A549 (cell line): Measurements from ENCODE around the gene ILDR2. TPM values are rescaled to one million over a fixed set of nuclear protein-coding genes. Genes with fewer than 3 reads are reported as not detected.

Experiments used
- ATAC-seq, 2 experiments: fragments of 200-7000 bp in 1 of 2; fragments of >200 bp in 1 of 2; cut with Nextera tagmentation in 1 of 2; cut with Tn5 transposase in 1 of 2; 3 replicates each; pipeline versions ENCODE4 v1.8.0 to v1.9.1; 2018 to 2020; ENCODE audit warnings: mild to moderate bottlenecking in 1 of 2, moderate library complexity in 1 of 2
- CTCF ChIA-PET: fragments of 300-600 bp; sonication (Branson Sonifier 250); formaldehyde crosslinking; extraction: SDS; loops from one replicate; lab custom pipeline; 2021; ENCODE audit warnings: antibody characterized with exemption, inconsistent platforms; lab: Yijun Ruan, JAX
- POLR2A ChIA-PET: fragments of 350-600 bp; formaldehyde crosslinking; extraction: SDS; loops from one replicate; lab custom pipeline; 2021; ENCODE audit warnings: antibody characterized with exemption, inconsistent platforms; lab: Yijun Ruan, JAX
- DNase-seq, 2 experiments: peaks; one replicate each; pipeline versions ENCODE4 v3.0.0 to v3.0.0-alpha.2; 2011 to 2016; ENCODE audit warnings: low read depth in 1 of 2, low spot score in 1 of 2
- FAIRE-seq: peaks from 2 replicates; lab custom pipeline; 2011; peaks lifted over from hg19 to GRCh38; lab: Jason Lieb, UNC
- H3K27ac ChIP-seq, 2 experiments: fragments of >200 bp; sonication (Bioruptor Twin); formaldehyde crosslinking; 3 replicates each; pipeline ENCODE4 v1.5.1; 2016 to 2017
- H3K4me1 ChIP-seq: fragments of >200 bp; sonication (Bioruptor Twin); formaldehyde crosslinking; 3 replicates; pipeline ENCODE4 v1.6.1; 2016
- H3K4me2 ChIP-seq: fragments of >200 bp; sonication (Bioruptor Twin); formaldehyde crosslinking; 3 replicates; pipeline ENCODE4 v1.6.1; 2016
- H3K4me3 ChIP-seq: fragments of >200 bp; sonication (Bioruptor Twin); formaldehyde crosslinking; 3 replicates; pipeline ENCODE4 v1.5.1; 2016
- H3K9me3 ChIP-seq: fragments of >200 bp; sonication (Bioruptor Twin); formaldehyde crosslinking; 3 replicates; pipeline ENCODE4 v1.6.1; 2016
- ATOH8 ChIP-seq: fragments of 250-450 bp; sonication (Bioruptor Pico); IDR thresholded peaks from 2 replicates; pipeline ENCODE4 v1.5.0; 2020; ENCODE audit warnings: low read depth, mild to moderate bottlenecking, moderate library complexity
- CBX2 ChIP-seq: fragments of 200-600 bp; sonication (generic); IDR thresholded peaks from 2 replicates; pipeline ENCODE4 v1.6.1; 2016; ENCODE audit warnings: low read depth, mild to moderate bottlenecking, borderline replicate concordance
- CTCF ChIP-seq: fragments of >200 bp; sonication (Bioruptor Twin); formaldehyde crosslinking; IDR thresholded peaks from 3 replicates; pipeline ENCODE4 v1.5.1; 2016
- EHMT2 ChIP-seq: fragments of 200-600 bp; sonication (generic); IDR thresholded peaks from 2 replicates; pipeline ENCODE4 v1.6.1; 2016; ENCODE audit warnings: antibody characterized with exemption, low read depth, mild to moderate bottlenecking, moderate library complexity
- FOSL2 ChIP-seq, 2 experiments: fragments of 450-650 bp in 1 of 2; fragments of >200 bp in 1 of 2; sonication (Bioruptor Twin) in 1 of 2; formaldehyde crosslinking; IDR thresholded peaks; 2 replicates each; pipeline versions ENCODE4 v1.5.0 to v1.6.1; 2016 to 2020; ENCODE audit warnings: mild to moderate bottlenecking in 1 of 2, moderate library complexity in 1 of 2
- GATA3 ChIP-seq: IDR thresholded peaks from 2 replicates; pipeline ENCODE4 v1.6.1; 2012; ENCODE audit warnings: borderline replicate concordance
- HDAC2 ChIP-seq: fragments of 200-600 bp; sonication (generic); IDR thresholded peaks from 2 replicates; pipeline ENCODE4 v1.6.1; 2016
- HOXB13 ChIP-seq: fragments of 250-450 bp; sonication (Bioruptor Pico); IDR thresholded peaks from 2 replicates; pipeline ENCODE4 v1.5.0; 2020; ENCODE audit warnings: low read depth, mild to moderate bottlenecking, moderate library complexity
- JUN ChIP-seq, 2 experiments: fragments of >200 bp; sonication (Bioruptor Twin); formaldehyde crosslinking; IDR thresholded peaks; 2 replicates in 1 of 2; 3 replicates in 1 of 2; pipeline ENCODE4 v1.6.1; 2016 to 2017
- KDM5A ChIP-seq: fragments of 200-600 bp; sonication (generic); IDR thresholded peaks from 2 replicates; pipeline ENCODE4 v1.6.1; 2016; ENCODE audit warnings: antibody characterized with exemption, mild to moderate bottlenecking
- MAFK ChIP-seq: fragments of 450-650 bp; IDR thresholded peaks from 2 replicates; pipeline ENCODE4 v1.6.1; 2014; ENCODE audit not compliant: partially characterized antibody
- NPAS2 ChIP-seq: fragments of 250-450 bp; sonication (Bioruptor Pico); IDR thresholded peaks from 2 replicates; pipeline ENCODE4 v1.8.0; 2022; ENCODE audit warnings: mild to moderate bottlenecking, moderate library complexity, borderline replicate concordance
- NR3C1 ChIP-seq: fragments of >200 bp; sonication (Bioruptor Twin); formaldehyde crosslinking; IDR thresholded peaks from 3 replicates; pipeline ENCODE4 v1.6.1; 2017
- PHF8 ChIP-seq: fragments of 200-600 bp; sonication (generic); IDR thresholded peaks from 2 replicates; pipeline ENCODE4 v1.6.1; 2016; ENCODE audit warnings: low read depth, mild to moderate bottlenecking, antibody characterized with exemption, moderate library complexity, borderline replicate concordance
- REST ChIP-seq: fragments of 200-600 bp; sonication (generic); IDR thresholded peaks from 2 replicates; pipeline ENCODE4 v1.6.1; 2016; ENCODE audit warnings: antibody characterized with exemption, mild to moderate bottlenecking, moderate library complexity
- RNF2 ChIP-seq: fragments of 200-600 bp; sonication (generic); IDR thresholded peaks from 2 replicates; pipeline ENCODE4 v1.6.1; 2016; ENCODE audit warnings: low read depth, mild to moderate bottlenecking, antibody characterized with exemption, moderate library complexity, borderline replicate concordance
- SMC3 ChIP-seq: fragments of >200 bp; sonication (Bioruptor Twin); formaldehyde crosslinking; IDR thresholded peaks from 3 replicates; pipeline ENCODE4 v1.6.1; 2018; ENCODE audit warnings: inconsistent platforms
- TFCP2L1 ChIP-seq: fragments of 250-450 bp; sonication (Bioruptor Pico); IDR thresholded peaks from 2 replicates; pipeline ENCODE4 v1.5.0; 2021; ENCODE audit warnings: mild to moderate bottlenecking
- TP53 ChIP-seq: fragments of 250-450 bp; sonication (Bioruptor Pico); IDR thresholded peaks from 2 replicates; pipeline ENCODE4 v1.5.0; 2021; ENCODE audit warnings: mild to moderate bottlenecking, moderate library complexity
- USF2 ChIP-seq: fragments of 450-650 bp; IDR thresholded peaks from 2 replicates; pipeline ENCODE4 v1.6.1; 2014; ENCODE audit warnings: antibody characterized with exemption
- ZNF302 ChIP-seq: fragments of 250-450 bp; sonication (Bioruptor Pico); IDR thresholded peaks from 2 replicates; pipeline ENCODE4 v1.9.0; 2021; ENCODE audit warnings: inconsistent platforms, mild to moderate bottlenecking, moderate library complexity
- WGBS: methylation state at CpG from one replicate; pipeline ENCODE4 v1.1.6; 2017; ENCODE audit errors: missing lambda C conversion rate; 5-methylcytosine and 5-hydroxymethylcytosine counted together
- polyA plus RNA-seq, 4 experiments: library from polyadenylated mRNA; depleted of rRNA in 3 of 4; stranded (reverse); fragments of >200 nt; fragmentation: RNase III in 1 of 4; extraction: RNeasy Plus Mini Kit Qiagen cat#74134 plus additional on column Dnase treatment in 1 of 4; gene quantifications; 2 replicates in 3 of 4; 3 replicates in 1 of 4; pipeline ENCODE4 v1.2.3, GENCODE V29; 2011 to 2017

Gene ILDR2
- polyA plus RNA-seq, 2 of the 4 experiments (the other 2 are of a cell fraction), result 0.04 TPM; not detected in 1

- POLR2A ChIA-PET, result no interaction called here
- ATAC-seq, result no peak
- no peak overlapping the region for H3K4me2 ChIP-seq
- no peak for FAIRE-seq
- CTCF ChIA-PET, result interaction anchor here (0.6 to 1.3 kb wide), 3 partner anchors 14 to 106 kb away, joined by 3 to 4 read pairs (median 4); no protein-coding TSS in a partner anchor
- no peak for DNase-seq
- no peaks in the 10 kb centered on the region for H3K4me1 ChIP-seq
- H3K27ac ChIP-seq, result no peak overlapping the region
- no peak overlapping the region for H3K4me3 ChIP-seq
- no peak for TF ChIP-seq USF2
- TF ChIP-seq REST, result no peak
- TF ChIP-seq NPAS2 (CRISPR knock-in tag), result no peak
- TF ChIP-seq PHF8, result no peak
- TF ChIP-seq HDAC2, result no peak
- no peak for TF ChIP-seq MAFK
- no peak for TF ChIP-seq JUN (IDR thresholded peaks at IDR 0.05)
- TF ChIP-seq CTCF, result no peak
- TF ChIP-seq GATA3, result no peak
- no peaks in the 10 kb centered on the region for H3K9me3 ChIP-seq
These were observed 21.8 kb downstream of the ILDR2 start for GRCh38 chr1:166953491-166953890.

- CTCF ChIA-PET, result no interaction called here
- POLR2A ChIA-PET, result no interaction called here
- TF ChIP-seq RNF2, result no peak
- no peak for TF ChIP-seq FOSL2 (IDR thresholded peaks at IDR 0.05)
- TF ChIP-seq FOSL2 (CRISPR knock-in tag; IDR thresholded peaks at IDR 0.05), result 0 out of 2 replicates have a peak, but pooled peaks have one; percentile 11
- Histone ChIP-seq H3K4me3 (no peak overlapping the region), H3K4me1 (no peaks in the 10 kb centered on the region), H3K4me2 (no peak overlapping the region), H3K27ac (no peak overlapping the region), H3K9me3 (no peaks in the 10 kb centered on the region)
- WGBS, result 6% methylated on average over 4 of the region's 4 CpGs
- FAIRE-seq, result no peak
- ATAC-seq, result no peak
- no peak for DNase-seq
These were observed 23.2 kb downstream of the ILDR2 start for GRCh38 chr1:166952002-166952746.

GRCh38 chr1:166951050-166951449, 24.3 kb downstream of the ILDR2 start:
- CTCF ChIA-PET, result no interaction called here
- ATAC-seq (no peak), FAIRE-seq (no peak)

More at GRCh38 chr1:166951050-166951449, 24.3 kb downstream of the ILDR2 start:
- Histone ChIP-seq H3K9me3 (no peaks in the 10 kb centered on the region), H3K4me2 (no peak overlapping the region), H3K4me1 (no peaks in the 10 kb centered on the region), H3K4me3 (no peak overlapping the region), H3K27ac (no peak overlapping the region)
- POLR2A ChIA-PET, result no interaction called here
- 41% methylated on average over 2 of the region's 2 CpGs for WGBS
- no peak for DNase-seq
- TF ChIP-seq FOSL2 (IDR thresholded peaks at IDR 0.05) (no peak), FOSL2 (CRISPR knock-in tag; IDR thresholded peaks at IDR 0.05) (no peak), CBX2 (no peak), TFCP2L1 (CRISPR knock-in tag) (no peak), ATOH8 (no peak), GATA3 (no peak), NR3C1 (no peak), KDM5A (no peak), TP53 (no peak), ZNF302 (CRISPR knock-in tag) (no peak), EHMT2 (no peak), SMC3 (no peak), HOXB13 (CRISPR knock-in tag) (no peak)
